H9 (cell line): ENCODE data around the gene RFT1. TPM values are rescaled to one million over a fixed set of nuclear protein-coding genes. Genes with fewer than 3 reads are reported as not detected.

Source experiments
- DNase-seq: peaks from one replicate; pipeline ENCODE4 v3.0.0-alpha.2; 2017
- H2AFZ ChIP-seq: one replicate; pipeline ENCODE4 v1.6.1; 2013; ENCODE audit warnings: mild to moderate bottlenecking, low read length, control low read depth, moderate library complexity
- H2AK5ac ChIP-seq: 2 replicates; pipeline ENCODE4 v1.6.1; 2013; ENCODE audit warnings: low read length, control low read depth, mixed read lengths; ENCODE audit not compliant: insufficient read length
- H2BK120ac ChIP-seq: one replicate; pipeline ENCODE4 v1.6.1; 2013; ENCODE audit warnings: low read depth, mild to moderate bottlenecking, low read length, control low read depth, inconsistent platforms; ENCODE audit not compliant: poor library complexity, severe bottlenecking
- H2BK12ac ChIP-seq: 2 replicates; pipeline ENCODE4 v1.6.1; 2013; ENCODE audit warnings: low read length, control low read depth, mixed read lengths, low read depth; ENCODE audit not compliant: insufficient read length
- H2BK15ac ChIP-seq: 2 replicates; pipeline ENCODE4 v1.6.1; 2013; ENCODE audit warnings: low read depth, low read length, control low read depth
- H2BK20ac ChIP-seq: one replicate; pipeline ENCODE4 v1.6.1; 2013; ENCODE audit warnings: low read depth, mild to moderate bottlenecking, low read length, control low read depth, inconsistent platforms; ENCODE audit not compliant: poor library complexity, severe bottlenecking
- H2BK5ac ChIP-seq: 2 replicates; pipeline ENCODE4 v1.6.1; 2013; ENCODE audit warnings: low read length, control low read depth, mixed read lengths; ENCODE audit not compliant: insufficient read length
- H3K14ac ChIP-seq: 2 replicates; pipeline ENCODE4 v1.6.1; 2013; ENCODE audit warnings: low read length, control low read depth; ENCODE audit not compliant: insufficient read depth
- H3K18ac ChIP-seq: 2 replicates; pipeline ENCODE4 v1.6.1; 2013; ENCODE audit warnings: low read depth, mild to moderate bottlenecking, mixed read lengths, low read length, control low read depth; ENCODE audit not compliant: insufficient read length
- H3K23ac ChIP-seq: 2 replicates; pipeline ENCODE4 v1.6.1; 2013; ENCODE audit warnings: low read length, control low read depth, mixed read lengths, low read depth; ENCODE audit not compliant: insufficient read length
- H3K23me2 ChIP-seq: 2 replicates; pipeline ENCODE4 v1.6.1; 2013; ENCODE audit warnings: low read depth, mild to moderate bottlenecking, mixed read lengths, low read length, control low read depth; ENCODE audit not compliant: insufficient read length, poor library complexity, severe bottlenecking
- H3K27ac ChIP-seq: 2 replicates; pipeline ENCODE4 v1.5.1; 2013; ENCODE audit warnings: low read length, control low read depth, mixed read lengths, low read depth; ENCODE audit not compliant: insufficient read length
- H3K27me3 ChIP-seq: 2 replicates; pipeline ENCODE4 v1.6.1; 2013; ENCODE audit warnings: low read length, control low read depth, inconsistent platforms; ENCODE audit not compliant: insufficient read depth
- H3K4ac ChIP-seq: 2 replicates; pipeline ENCODE4 v1.6.1; 2013; ENCODE audit warnings: low read depth, mild to moderate bottlenecking, control low read depth, inconsistent platforms, low read length, moderate library complexity
- H3K4me1 ChIP-seq: 2 replicates; pipeline ENCODE4 v1.6.1; 2013; ENCODE audit warnings: low read length, control low read depth, inconsistent platforms; ENCODE audit not compliant: insufficient read depth
- H3K4me2 ChIP-seq: 2 replicates; pipeline ENCODE4 v1.6.1; 2013; ENCODE audit warnings: low read length, control low read depth, mixed read lengths; ENCODE audit not compliant: insufficient read length, insufficient read depth
- H3K56ac ChIP-seq: 2 replicates; pipeline ENCODE4 v1.6.1; 2013; ENCODE audit warnings: low read depth, mild to moderate bottlenecking, mixed read lengths, low read length, control low read depth; ENCODE audit not compliant: insufficient read length
- H3K79me1 ChIP-seq: 2 replicates; pipeline ENCODE4 v1.6.1; 2013; ENCODE audit warnings: low read depth, mild to moderate bottlenecking, moderate library complexity, low read length, control low read depth, inconsistent platforms; ENCODE audit not compliant: insufficient read depth, poor library complexity, severe bottlenecking
- H3K79me2 ChIP-seq: 2 replicates; pipeline ENCODE4 v1.6.1; 2013; ENCODE audit warnings: low read length, control low read depth, inconsistent platforms; ENCODE audit not compliant: insufficient read depth
- H3K9ac ChIP-seq: 2 replicates; pipeline ENCODE4 v1.6.1; 2013; ENCODE audit warnings: low read length, control low read depth, mixed read lengths; ENCODE audit not compliant: insufficient read length; ENCODE audit errors: extremely low read depth
- H3K9me3 ChIP-seq: one replicate; pipeline ENCODE4 v1.6.1; 2013; ENCODE audit warnings: low read depth, low read length, inconsistent platforms; ENCODE audit not compliant: control insufficient read depth
- H3T11ph ChIP-seq: one replicate; pipeline ENCODE4 v1.6.1; 2013; ENCODE audit warnings: mild to moderate bottlenecking, low read length, control low read depth, inconsistent platforms
- H4K20me1 ChIP-seq: one replicate; pipeline ENCODE4 v1.6.1; 2013; ENCODE audit not compliant: control insufficient read depth, insufficient read length, insufficient read depth
- H4K5ac ChIP-seq: 2 replicates; pipeline ENCODE4 v1.6.1; 2013; ENCODE audit warnings: low read depth, mild to moderate bottlenecking, mixed read lengths, low read length, control low read depth; ENCODE audit not compliant: insufficient read length
- H4K8ac ChIP-seq: replicated peaks from 2 replicates; pipeline ENCODE4 v1.6.1; 2013; ENCODE audit warnings: low read length, control low read depth, mixed read lengths, low read depth; ENCODE audit not compliant: insufficient read length
- H4K91ac ChIP-seq: 2 replicates; pipeline ENCODE4 v1.6.1; 2013; ENCODE audit warnings: low read depth, mild to moderate bottlenecking, moderate library complexity, mixed read lengths, low read length, control low read depth; ENCODE audit not compliant: insufficient read length
- H3K27ac Mint-ChIP-seq, 3 experiments: 2 replicates in 2 of 3; 3 replicates in 1 of 3; pipeline ENCODE4 v1.8.0; 2020 to 2021; ENCODE audit warnings: mixed read lengths in 3 of 3, mild to moderate bottlenecking in 1 of 3, moderate library complexity in 1 of 3
- H3K27me3 Mint-ChIP-seq: 2 replicates; pipeline ENCODE4 v1.8.0; 2021; ENCODE audit warnings: low read depth, mild to moderate bottlenecking, moderate library complexity, mixed read lengths
- H3K36me3 Mint-ChIP-seq, 3 experiments: 2 replicates in 2 of 3; 3 replicates in 1 of 3; pipeline ENCODE4 v1.8.0; 2020 to 2021; ENCODE audit warnings: low read depth in 3 of 3, mixed read lengths in 3 of 3; ENCODE audit not compliant: insufficient read depth in 1 of 3
- H3K4me1 Mint-ChIP-seq, 2 experiments: 2 replicates each; pipeline ENCODE4 v1.8.0; 2020; ENCODE audit warnings: mixed read lengths in 2 of 2
- H3K4me3 Mint-ChIP-seq, 2 experiments: 2 replicates in 1 of 2; 3 replicates in 1 of 2; pipeline ENCODE4 v1.8.0; 2020 to 2021; ENCODE audit warnings: mild to moderate bottlenecking in 2 of 2, mixed read lengths in 2 of 2, moderate library complexity in 1 of 2
- H3K9me3 Mint-ChIP-seq, 2 experiments: 2 replicates in 1 of 2; 3 replicates in 1 of 2; pipeline ENCODE4 v1.8.0; 2020; ENCODE audit warnings: mild to moderate bottlenecking in 2 of 2, mixed read lengths in 2 of 2, moderate library complexity in 1 of 2
- CTCF ChIP-seq: fragments of 200-600 bp; sonication (generic); conservative IDR thresholded peaks from 3 replicates; pipeline ENCODE4 v1.8.0; 2021; ENCODE audit warnings: antibody characterized with exemption, mild to moderate bottlenecking
- WGBS: extraction: QIAGEN DNeasy Blood & Tissue Kit; methylation state at CpG from one replicate; pipeline ENCODE4 v1.1.7; 2013; ENCODE audit warnings: missing lambda C conversion rate, low lambda C conversion rate, mixed read lengths; ENCODE audit not compliant: insufficient read length; ENCODE audit errors: extremely low coverage; 5-methylcytosine and 5-hydroxymethylcytosine counted together
- total RNA-seq: library from RNA; stranded (reverse); gene quantifications from 2 replicates; pipeline ENCODE4 v1.2.1, GENCODE V29; 2021

Gene RFT1
- total RNA-seq, 1 experiment from 2014 or later: 24.1 TPM

GRCh38 chr3:53104762-53105161, 25.5 kb downstream of the RFT1 start:
- Mint-ChIP-seq H3K9me3 (no peaks in the 10 kb centered on the region), H3K27me3 (no peaks in the 10 kb centered on the region), H3K4me1 (peaks cover 5 to 14% of the 10 kb centered on the region in 2 experiments; a peak in 3 of 4 replicates), H3K4me3 (no peak overlapping the region), H3K27ac (no peak overlapping the region), H3K36me3 (peaks cover 6 to 42% (median 32%) of the 10 kb centered on the region in 3 experiments; a peak in 5 of 7 replicates)
- H4K5ac ChIP-seq: no peak overlapping the region
- no peak overlapping the region for H3K9ac ChIP-seq
- H4K91ac ChIP-seq: no peak overlapping the region
- H2AFZ ChIP-seq: no peak overlapping the region
- H3K79me2 ChIP-seq: no peaks in the 10 kb centered on the region
- no peak overlapping the region for H2BK12ac ChIP-seq
- no peak overlapping the region for H2BK120ac ChIP-seq
- no peak overlapping the region for H3T11ph ChIP-seq
- DNase-seq: no peak
- H2BK20ac ChIP-seq: no peak overlapping the region
- no peak overlapping the region for H2AK5ac ChIP-seq
- H2BK15ac ChIP-seq: no peak overlapping the region
- no peaks in the 10 kb centered on the region for H4K20me1 ChIP-seq
- no CpG with 5 or more reads among the region's 3 CpGs for WGBS
- H4K8ac ChIP-seq: no peak overlapping the region
- no peaks in the 10 kb centered on the region; the same call in 1 of the 2 replicates for H3K4me1 ChIP-seq
- H3K4me2 ChIP-seq: no peak overlapping the region
- no peak overlapping the region for H2BK5ac ChIP-seq
- H3K23me2 ChIP-seq: no peaks in the 10 kb centered on the region
- no peak overlapping the region for H3K27ac ChIP-seq
- H3K79me1 ChIP-seq: no peaks in the 10 kb centered on the region
- no peak overlapping the region for H3K23ac ChIP-seq
- TF ChIP-seq CTCF: no peak
- no peak overlapping the region for H3K14ac ChIP-seq
- H3K18ac ChIP-seq: no peak overlapping the region
- H3K56ac ChIP-seq: no peak overlapping the region
- H3K4ac ChIP-seq: no peak overlapping the region
- H3K27me3 ChIP-seq: no peaks in the 10 kb centered on the region
- H3K9me3 ChIP-seq: no peaks in the 10 kb centered on the region
